Right cardiac atrium (tissue), 5 donors: ENCODE data around the gene EIF3D. TPM values are rescaled to one million over a fixed set of nuclear protein-coding genes. Genes with fewer than 3 reads are reported as not detected.

Experiments used
- ATAC-seq, 2 donors: fragments of 200-7000 bp; cut with Tn5 transposase; one replicate each; pipeline versions ENCODE4 v1.8.0 to v1.9.1; 2020; ENCODE audit warnings: moderate library complexity in 2 of 2, mild to moderate bottlenecking in 1 of 2
- DNase-seq, 3 donors: peaks; one replicate each; pipeline ENCODE4 v3.0.0-alpha.2; 2020
- H3K27ac ChIP-seq: one replicate; pipeline ENCODE4 v1.5.1; 2013; ENCODE audit warnings: mild to moderate bottlenecking, low read length, control low read depth, moderate library complexity
- H3K27me3 ChIP-seq: one replicate; pipeline ENCODE4 v1.6.1; 2013; ENCODE audit not compliant: control insufficient read depth, insufficient read depth
- H3K4me1 ChIP-seq: one replicate; pipeline ENCODE4 v1.6.1; 2013; ENCODE audit warnings: low read length; ENCODE audit not compliant: control insufficient read depth, insufficient read depth
- H3K4me3 ChIP-seq: one replicate; pipeline ENCODE4 v1.5.1; 2013; ENCODE audit warnings: low read length, control low read depth
- H3K9me3 ChIP-seq: one replicate; pipeline ENCODE4 v1.6.1; 2013; ENCODE audit warnings: low read length; ENCODE audit not compliant: control insufficient read depth
- WGBS: extraction: QIAGEN DNeasy Blood & Tissue Kit; methylation state at CpG from one replicate; pipeline ENCODE4 v1.1.7; 2013; 5-methylcytosine and 5-hydroxymethylcytosine counted together
- intact Hi-C, 4 donors: fragments of 100-400 bp; cut with DNase I; formaldehyde crosslinking; loops; one replicate each; pipeline versions ENCODE4 v1.11.0 to v1.14.0; 2022 to 2023
- polyA plus RNA-seq: library from polyadenylated mRNA; stranded (reverse); fragments of 200-250 nt; gene quantifications from one replicate; pipeline ENCODE4 v1.2.3, GENCODE V29; 2013
- total RNA-seq, 4 donors: library from RNA; stranded (reverse); fragmentation: NEBNext Ultra II Directional; extraction: Animal tissue kit (Norgen Biotek cat#: 25700); gene quantifications; one replicate each; pipeline ENCODE4 v1.2.1, GENCODE V29; 2021
- donor health status: healthy with polysubstance abuse.
- donor health status: DM: no; HTN: yes; CAD: no.
- donor health status: DM: no; HTN: no; CAD: no.
- donor health status: DM: no; HTN: yes; CAD: no; lungs with severe emphysema.
- donor health status: DM: yes; HTN: yes; CAD: no.

The EIF3D gene
- total and polyA plus RNA-seq, 5 donors, result 67.6 to 92.0 (median 83.3) TPM

DNA sequence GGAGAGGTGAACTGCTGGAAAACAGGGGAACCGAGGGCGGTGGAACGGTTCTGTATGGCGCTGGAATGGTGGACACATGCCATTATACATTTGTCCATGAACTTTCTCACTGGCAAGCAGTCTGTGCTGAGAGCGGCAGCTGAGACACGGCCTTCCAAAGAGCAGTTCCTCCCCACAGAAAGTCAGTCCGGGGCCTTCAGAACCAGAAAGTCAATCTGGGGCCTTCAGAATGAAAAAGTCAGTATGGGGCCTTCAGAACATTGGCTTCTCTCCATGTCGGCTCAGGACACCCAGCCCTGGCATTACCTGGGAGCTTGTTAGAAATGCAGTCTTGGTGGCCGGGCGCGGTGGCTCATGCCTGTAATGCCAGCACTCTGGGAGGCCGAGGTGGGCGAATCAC is 56.3 kb downstream of the EIF3D start:
- Histone ChIP-seq H3K4me1 (peaks cover 1% of the 10 kb centered on the region), H3K4me3 (no peak overlapping the region), H3K27ac (no peak overlapping the region), H3K27me3 (no peaks in the 10 kb centered on the region), H3K9me3 (no peaks in the 10 kb centered on the region)
- DNase-seq (no peak), ATAC-seq (no peak)
- WGBS, result 82% methylated on average over 13 of the region's 13 CpGs
- intact Hi-C loops, result loop anchor here in 3 of 4 donors (5.0 kb wide), 3 partner anchors 85 to 175 kb away; partner anchors contain the start of gene MYH9 (in 1 of the 3)

DNA sequence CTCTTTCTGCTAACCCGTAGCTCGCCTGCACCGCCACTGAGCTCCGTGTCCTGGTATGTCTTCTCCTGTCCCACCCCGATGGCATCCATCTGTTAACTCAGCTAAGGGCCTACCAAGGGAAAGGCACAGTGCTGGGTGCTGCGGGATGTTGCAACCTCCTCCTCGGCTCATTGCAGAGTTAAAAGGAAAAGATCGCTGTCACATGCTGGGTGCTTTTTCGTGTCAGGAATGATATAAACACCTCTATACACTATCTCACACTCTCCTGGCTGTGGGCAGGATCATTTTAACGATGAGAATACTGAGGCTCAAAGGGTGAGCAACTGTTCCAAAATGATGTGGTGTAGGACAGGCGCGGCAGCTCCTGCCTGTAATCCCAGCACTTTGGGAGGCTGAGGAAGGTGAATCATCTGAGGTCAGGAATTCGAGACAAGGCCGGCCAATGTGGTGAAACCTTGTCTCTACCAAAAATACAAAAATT is 57.6 kb downstream of the EIF3D start:
- H3K4me1 ChIP-seq, result peaks cover 2% of the 10 kb centered on the region
- peak in 1 of 3 donors; percentile 25 for DNase-seq
- H3K27me3 ChIP-seq, result no peaks in the 10 kb centered on the region
- no peak overlapping the region for H3K4me3 ChIP-seq
- WGBS, result 85% methylated on average over 14 of the region's 14 CpGs
- H3K27ac ChIP-seq, result no peak overlapping the region
- no peaks in the 10 kb centered on the region for H3K9me3 ChIP-seq
- no peak for ATAC-seq
- intact Hi-C loops, result loop anchor here (2.0 to 5.0 kb wide), 4 partner anchors 84 to 174 kb away; partner anchors contain the start of gene MYH9 (in 1 of the 4)

- peaks cover 2% of the 10 kb centered on the region for H3K4me1 ChIP-seq
- intact Hi-C loops, result loop anchor here (2.0 to 5.0 kb wide), 4 partner anchors 84 to 174 kb away; partner anchors contain the start of gene MYH9 (in 1 of the 4)
- ATAC-seq (no peak), DNase-seq (peak in 1 of 3 donors; percentile 35)
- H3K9me3 ChIP-seq, result no peaks in the 10 kb centered on the region
- no peak overlapping the region for H3K4me3 ChIP-seq
- no peaks in the 10 kb centered on the region for H3K27me3 ChIP-seq
- 56% methylated on average over 10 of the region's 10 CpGs for WGBS
- H3K27ac ChIP-seq, result no peak overlapping the region
Observed at GRCh38 chr22:36470994-36471331, 58.0 kb downstream of the EIF3D start.

- ATAC-seq (peak; percentile 70 to 76), DNase-seq (peak; percentile 79 to 89 (median 88))
- H3K27ac ChIP-seq, result peak overlapping the region; percentile 4
- H3K27me3 ChIP-seq, result no peaks in the 10 kb centered on the region
- H3K4me3 ChIP-seq, result no peak overlapping the region
- intact Hi-C loops, result loop anchor here (2.0 to 5.0 kb wide), 4 partner anchors 83 to 173 kb away; partner anchors contain the start of gene MYH9 (in 1 of the 4)
- peaks cover 2% of the 10 kb centered on the region for H3K4me1 ChIP-seq
- 42% methylated on average over 14 of the region's 14 CpGs for WGBS
- H3K9me3 ChIP-seq, result no peaks in the 10 kb centered on the region
Observed at GRCh38 chr22:36470162-36470993, 58.6 kb downstream of the EIF3D start.

DNA sequence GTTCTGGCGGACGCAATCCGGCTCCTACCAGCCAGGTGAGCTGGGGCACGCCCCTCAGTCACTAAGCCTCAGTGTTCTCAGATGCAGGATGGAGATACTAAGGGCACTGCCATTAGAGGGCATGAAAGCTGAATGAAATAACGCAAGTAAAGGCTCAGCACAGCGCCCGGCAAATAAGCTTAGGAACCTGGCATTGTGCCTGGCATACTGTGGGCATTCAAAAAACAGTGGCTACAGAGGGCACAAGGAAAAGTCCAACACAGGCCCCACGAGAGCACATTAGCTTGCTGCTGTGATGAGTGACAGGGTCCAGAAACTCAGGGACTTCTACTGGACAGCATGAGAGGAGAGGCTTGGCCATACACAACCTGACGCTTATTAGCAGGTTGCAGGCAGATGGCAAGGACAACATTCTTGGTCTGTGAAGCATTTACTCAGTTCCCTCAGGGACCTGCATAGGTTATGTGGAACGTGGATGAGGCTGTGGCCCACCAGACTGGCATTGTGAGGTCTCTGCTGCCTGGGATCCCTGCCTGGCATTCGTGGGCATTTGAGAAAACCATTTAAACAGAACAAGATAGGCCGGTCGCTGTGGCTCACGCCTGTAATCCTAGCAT is 59.8 kb downstream of the EIF3D start:
- peak overlapping the region; percentile 5 for H3K27ac ChIP-seq
- intact Hi-C loops, result loop anchor here in 3 of 4 donors (5.0 to 10.0 kb wide), 3 partner anchors 82 to 147 kb away; partner anchors contain the start of gene MYH9 (in 3 of the 3)

GRCh38 chr22:36467946-36468345 is 61.0 kb downstream of the EIF3D start:
- H3K27ac ChIP-seq, result peak overlapping the region; percentile 66
- intact Hi-C loops, result loop anchor here in 3 of 4 donors (5.0 to 10.0 kb wide), 3 partner anchors 81 to 146 kb away; partner anchors contain the start of gene MYH9 (in 3 of the 3)
- DNase-seq (peak in 1 of 3 donors; percentile 44), ATAC-seq (no peak)
- no peaks in the 10 kb centered on the region for H3K9me3 ChIP-seq
- 75% methylated on average over 7 of the region's 7 CpGs for WGBS
- no peak overlapping the region for H3K4me3 ChIP-seq
- no peaks in the 10 kb centered on the region for H3K27me3 ChIP-seq
- peaks cover 6% of the 10 kb centered on the region for H3K4me1 ChIP-seq

More for the DNA sequence above, 59.8 kb downstream of the EIF3D start:
- 83% methylated on average over 14 of the region's 14 CpGs for WGBS
- Histone ChIP-seq H3K9me3 (no peaks in the 10 kb centered on the region), H3K4me1 (peaks cover 2% of the 10 kb centered on the region), H3K4me3 (no peak overlapping the region), H3K27me3 (no peaks in the 10 kb centered on the region)
- peak in 1 of 3 donors; percentile 32 for DNase-seq
- ATAC-seq, result no peak

DNA sequence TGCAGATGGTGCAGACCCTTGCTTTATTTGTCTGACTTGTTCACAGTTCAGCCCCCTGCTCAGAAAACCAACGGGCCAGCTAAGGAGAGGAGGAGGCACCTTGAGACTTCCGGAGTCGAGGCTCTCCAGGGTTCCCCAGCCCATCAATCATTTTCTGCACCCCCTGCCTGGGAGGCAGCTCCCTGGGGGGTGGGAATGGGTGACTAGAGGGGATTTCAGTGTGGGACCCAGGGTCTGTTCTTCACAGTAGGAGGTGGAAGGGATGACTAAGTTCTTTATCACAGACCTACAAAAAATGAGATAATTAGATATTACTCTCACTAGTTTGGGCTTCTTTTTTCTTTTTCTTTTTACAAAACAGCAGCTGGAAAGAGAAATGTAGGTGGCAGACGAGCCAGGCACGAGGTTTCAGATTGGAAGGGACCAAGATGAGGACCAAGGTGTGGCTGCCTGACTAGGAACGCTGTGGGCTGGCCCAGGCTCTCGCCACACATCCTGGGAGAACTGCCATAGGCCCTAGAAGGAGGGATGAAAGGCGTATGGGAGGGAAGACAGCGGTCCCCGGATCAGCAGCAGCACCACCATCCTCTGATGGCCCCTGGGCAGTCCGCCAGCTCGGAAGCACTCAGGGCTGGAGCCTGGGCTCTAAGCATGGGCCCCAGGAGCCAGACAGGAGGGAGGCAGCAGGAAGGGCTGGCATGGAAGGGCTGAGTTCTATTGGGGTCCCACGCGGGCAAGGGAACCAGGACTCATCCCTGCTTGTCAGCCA is 61.7 kb downstream of the EIF3D start:
- DNase-seq (peak; percentile 60 to 87 (median 83)), ATAC-seq (peak; percentile 8 to 12)
- H3K27ac ChIP-seq, result peak overlapping the region; percentile 66
- H3K9me3 ChIP-seq, result no peaks in the 10 kb centered on the region
- 51% methylated on average over 14 of the region's 14 CpGs for WGBS
- peaks cover 6% of the 10 kb centered on the region for H3K4me1 ChIP-seq
- intact Hi-C loops, result loop anchor here in 3 of 4 donors (5.0 to 10.0 kb wide), 3 partner anchors 80 to 145 kb away; partner anchors contain the start of gene MYH9 (in 3 of the 3)
- H3K4me3 ChIP-seq, result no peak overlapping the region
- no peaks in the 10 kb centered on the region for H3K27me3 ChIP-seq

- DNase-seq (no peak), ATAC-seq (no peak)
- Histone ChIP-seq H3K4me3 (no peak overlapping the region), H3K4me1 (peaks cover 6% of the 10 kb centered on the region), H3K27me3 (no peaks in the 10 kb centered on the region), H3K27ac (peak overlapping the region; percentile 65), H3K9me3 (no peaks in the 10 kb centered on the region)
- WGBS, result 77% methylated on average over 7 of the region's 7 CpGs
- intact Hi-C loops, result loop anchor here in 3 of 4 donors (5.0 to 10.0 kb wide), 3 partner anchors 79 to 144 kb away; partner anchors contain the start of gene MYH9 (in 3 of the 3)
Observed at GRCh38 chr22:36466258-36466657, 62.7 kb downstream of the EIF3D start.

DNA sequence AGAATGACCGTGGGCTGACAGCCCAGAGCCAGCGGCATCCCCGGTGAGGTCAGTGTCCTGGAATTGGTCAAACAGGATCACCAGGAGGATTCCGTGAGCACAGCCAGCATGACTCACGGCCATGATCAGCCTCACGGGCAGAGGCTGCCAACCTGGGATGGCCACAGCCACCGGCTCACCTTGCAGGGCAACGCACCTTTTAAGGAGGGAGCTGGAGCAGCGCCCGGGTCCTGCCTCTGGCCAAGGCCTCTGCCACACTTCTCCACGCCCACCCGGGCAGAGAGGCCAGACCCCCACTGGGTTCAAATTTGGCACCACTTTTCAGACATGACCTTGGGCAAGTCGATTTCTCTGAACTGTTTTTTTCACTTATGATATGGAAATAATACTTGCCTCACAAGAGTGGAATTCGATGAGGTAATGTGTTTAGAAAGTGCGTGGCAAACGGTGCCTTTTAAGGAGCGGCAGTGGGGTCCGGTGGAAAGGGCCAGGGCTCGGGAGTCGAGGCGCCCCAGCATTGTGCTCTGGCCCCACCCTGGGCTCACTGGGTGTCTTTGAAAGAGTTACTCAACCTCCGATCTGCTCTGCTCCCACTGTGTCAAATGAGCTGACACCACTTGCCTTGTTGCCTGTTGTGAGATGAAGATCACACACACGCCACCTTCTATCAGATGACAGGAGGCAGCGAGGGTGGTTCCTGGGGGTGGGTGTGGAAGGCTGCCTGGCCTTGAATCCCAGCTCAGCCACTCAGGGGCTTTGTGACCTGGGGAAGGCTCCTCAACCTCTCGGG is 63.5 kb downstream of the EIF3D start:
- intact Hi-C loops, result loop anchor here in 3 of 4 donors (5.0 to 10.0 kb wide), 3 partner anchors 78 to 143 kb away; partner anchors contain the start of gene MYH9 (in 3 of the 3)
- H3K4me3 ChIP-seq, result no peak overlapping the region

More for the DNA sequence above, 63.5 kb downstream of the EIF3D start:
- Histone ChIP-seq H3K4me1 (peaks cover 6% of the 10 kb centered on the region), H3K27ac (peak overlapping the region; percentile 65), H3K9me3 (no peaks in the 10 kb centered on the region), H3K27me3 (no peaks in the 10 kb centered on the region)
- DNase-seq (peak; percentile 73 to 83 (median 78)), ATAC-seq (peak; percentile 43 to 57)
- 46% methylated on average over 25 of the region's 25 CpGs for WGBS
